HepG2 (cell line): Measurements from ENCODE around the gene SECTM1. TPM values are rescaled to one million over a fixed set of nuclear protein-coding genes. Genes with fewer than 3 reads are reported as not detected.
A peak's percentile ranks its signal among the peaks of the same experiment; 100 is the strongest.

ENCODE experiments used
- ARID2 ChIP-seq: sonication (generic); formaldehyde crosslinking; IDR thresholded peaks from 2 replicates; pipeline ENCODE4 v1.8.1; 2022; ENCODE audit warnings: mild to moderate bottlenecking, missing genetic modification reagents, borderline replicate concordance
- ATRX ChIP-seq: sonication (generic); formaldehyde crosslinking; IDR thresholded peaks from 2 replicates; pipeline ENCODE4 v1.4.0; 2020; ENCODE audit warnings: missing genetic modification reagents, borderline replicate concordance
- CEBPZ ChIP-seq: IDR thresholded peaks from 2 replicates; pipeline ENCODE4 v1.6.1; 2012; ENCODE audit warnings: low read length, improper control_type of control experiment
- CHD4 ChIP-seq: fragments of 200-600 bp; sonication (generic); IDR thresholded peaks from 2 replicates; pipeline ENCODE4 v1.7.0; 2017; ENCODE audit warnings: mild to moderate bottlenecking, low read length, borderline replicate concordance
- ERF ChIP-seq: IDR thresholded peaks from 2 replicates; pipeline ENCODE4 v1.6.1; 2018; ENCODE audit warnings: missing biosample characterization, missing genetic modification reagents
- FOXC1 ChIP-seq: sonication (generic); formaldehyde crosslinking; IDR thresholded peaks from 2 replicates; pipeline ENCODE4 v1.8.0; 2022; ENCODE audit warnings: mild to moderate bottlenecking, missing genetic modification reagents, borderline replicate concordance
- KDM2A ChIP-seq: sonication (generic); formaldehyde crosslinking; IDR thresholded peaks from 2 replicates; pipeline ENCODE4 v1.4.0; 2020; ENCODE audit warnings: low read depth, missing genetic modification reagents, borderline replicate concordance
- LBX2 ChIP-seq: sonication (generic); formaldehyde crosslinking; IDR thresholded peaks from 2 replicates; pipeline ENCODE4 v1.5.0; 2020; ENCODE audit warnings: missing genetic modification reagents, mild to moderate bottlenecking, borderline replicate concordance
- MTA3 ChIP-seq: sonication (generic); formaldehyde crosslinking; IDR thresholded peaks from 2 replicates; pipeline ENCODE4 v1.4.0; 2020; ENCODE audit warnings: missing genetic modification reagents
- NFE2L1 ChIP-seq: sonication (generic); formaldehyde crosslinking; IDR thresholded peaks from 2 replicates; pipeline ENCODE4 v1.4.0; 2020; ENCODE audit warnings: missing genetic modification reagents, mild to moderate bottlenecking, borderline replicate concordance
- POLR2A ChIP-seq, 2 experiments: IDR thresholded peaks; 2 replicates each; pipeline ENCODE4 v1.6.1; 2011; ENCODE audit warnings: low read depth in 2 of 2, low read length in 2 of 2, mild to moderate bottlenecking in 1 of 2, moderate library complexity in 1 of 2; ENCODE audit not compliant: insufficient read depth in 1 of 2
- RNF219 ChIP-seq: sonication (generic); formaldehyde crosslinking; IDR thresholded peaks from 2 replicates; pipeline ENCODE4 v1.5.0; 2020; ENCODE audit warnings: mild to moderate bottlenecking, missing genetic modification reagents
- SP2 ChIP-seq: sonication (generic); formaldehyde crosslinking; IDR thresholded peaks from 2 replicates; pipeline ENCODE4 v1.5.1; 2020; ENCODE audit warnings: mild to moderate bottlenecking, missing genetic modification reagents
- TFAP4 ChIP-seq: sonication (generic); IDR thresholded peaks from 2 replicates; pipeline ENCODE4 v1.6.1; 2016; ENCODE audit warnings: low read depth, borderline replicate concordance
- TFE3 ChIP-seq: IDR thresholded peaks from 2 replicates; pipeline ENCODE4 v1.6.1; 2016
- ZNF431 ChIP-seq: sonication (generic); formaldehyde crosslinking; IDR thresholded peaks from 2 replicates; pipeline ENCODE4 v1.9.0; 2022; ENCODE audit warnings: missing genetic modification reagents, low read depth, mild to moderate bottlenecking, borderline replicate concordance
- ZNF510 ChIP-seq: sonication (generic); formaldehyde crosslinking; IDR thresholded peaks from 2 replicates; pipeline ENCODE4 v1.4.0; 2020; ENCODE audit warnings: low read depth, mild to moderate bottlenecking, missing genetic modification reagents
- ZNF550 ChIP-seq: sonication (generic); formaldehyde crosslinking; IDR thresholded peaks from 2 replicates; pipeline ENCODE4 v1.4.0; 2020; ENCODE audit warnings: mild to moderate bottlenecking, missing genetic modification reagents, borderline replicate concordance
- ZNF678 ChIP-seq: sonication (generic); formaldehyde crosslinking; IDR thresholded peaks from 2 replicates; pipeline ENCODE4 v1.4.0; 2020; ENCODE audit warnings: mild to moderate bottlenecking, missing genetic modification reagents
- ZNF761 ChIP-seq: sonication (generic); formaldehyde crosslinking; conservative IDR thresholded peaks from 2 replicates; pipeline ENCODE4 v1.4.0; 2020; ENCODE audit warnings: mild to moderate bottlenecking, missing genetic modification reagents
- ZNF816 ChIP-seq: sonication (generic); formaldehyde crosslinking; IDR thresholded peaks from 2 replicates; pipeline ENCODE4 v1.8.0; 2022; ENCODE audit warnings: missing genetic modification reagents, mild to moderate bottlenecking, borderline replicate concordance
- polyA plus RNA-seq, 8 experiments: library from polyadenylated mRNA; depleted of rRNA in 3 of 8; stranded (reverse) in 7 of 8; unstranded in 1 of 8; fragments of >200 nt; fragmentation: Illumina TruSeq in 4 of 8; extraction: Trizol in 4 of 8; gene quantifications; 2 replicates each; pipeline versions ENCODE4 v1.2.1 to v1.2.3, GENCODE V29; 2011 to 2016; ENCODE audit warnings: low read depth in 4 of 8, missing spikeins in 1 of 8, mixed read lengths in 1 of 8; ENCODE audit not compliant: insufficient read depth in 1 of 8
- total RNA-seq, 5 experiments: library from RNA; depleted of rRNA; stranded (reverse); fragments of >200 nt; fragmentation: Illumina TruSeq; extraction: Trizol; gene quantifications; 2 replicates each; pipeline ENCODE4 v1.2.3, GENCODE V29; 2016; ENCODE audit warnings: low read depth in 1 of 5

Gene SECTM1
- total and polyA plus RNA-seq, 2 of the 13 experiments (the other 11 are each of a cell fraction or from before 2014, with no cell fraction given), result 3.5 to 5.3 TPM

GRCh38 chr17:82338858-82339633 is 5.5 kb upstream of the SECTM1 start (continued):
- TF ChIP-seq RNF219 (CRISPR knock-in tag) (no peak), TFE3 (CRISPR knock-in tag) (no peak), ZNF431 (CRISPR knock-in tag) (no peak), TFAP4 (peak; percentile 87; the same call in 1 of the 2 replicates), ARID2 (no peak), ERF (peak; percentile 65; the same call in 1 of the 2 replicates), ATRX (CRISPR knock-in tag) (no peak), ZNF761 (CRISPR knock-in tag) (no peak), ZNF816 (CRISPR knock-in tag) (no peak), LBX2 (CRISPR knock-in tag) (no peak), FOXC1 (CRISPR knock-in tag) (no peak), KDM2A (CRISPR knock-in tag) (0 out of 2 replicates have a peak, but pooled peaks have one; percentile 43), ZNF678 (CRISPR knock-in tag) (no peak), SP2 (CRISPR knock-in tag) (no peak), MTA3 (CRISPR knock-in tag) (no peak), POLR2A (IDR thresholded peaks at IDR 0.05; ENCODE audit: insufficient read depth in 1 of 2, low read depth in 2 of 2, low read length in 2 of 2) (peak; percentile 2 to 52; a peak in 3 of 4 replicates), ZNF510 (no peak), CEBPZ (no peak), CHD4 (no peak), ZNF550 (CRISPR knock-in tag) (peak; percentile 32; the same call in 1 of the 2 replicates), NFE2L1 (CRISPR knock-in tag) (no peak; the same call in 1 of the 2 replicates)
